ENCODE results near the gene SV2A.

GRCh38 chr1:149879556-149879955, 38.1 kb downstream of the SV2A start:
- no peak for TF ChIP-seq CTCF (IDR thresholded peaks at IDR 0.05; ENCODE audit: low read length)
- TF ChIP-seq EZH2phosphoT487 (IDR thresholded peaks at IDR 0.05; ENCODE audit: low read length): no peak
- no peak for TF ChIP-seq EZH2 (optimal IDR thresholded peaks at IDR 0.05; ENCODE audit: low read depth, low read length)

Measured in MM.1S (cell line).